HG02885 (cell line): ENCODE measurements around the gene ELFN1.

ENCODE experiments used
- ATAC-seq: cut with Tn5 transposase; IDR thresholded peaks from one replicate; pipeline ENCODE4 v1.9.1; 2021; ENCODE audit warnings: mild to moderate bottlenecking; ENCODE audit not compliant: unreplicated experiment, poor library complexity

The ELFN1 gene

DNA sequence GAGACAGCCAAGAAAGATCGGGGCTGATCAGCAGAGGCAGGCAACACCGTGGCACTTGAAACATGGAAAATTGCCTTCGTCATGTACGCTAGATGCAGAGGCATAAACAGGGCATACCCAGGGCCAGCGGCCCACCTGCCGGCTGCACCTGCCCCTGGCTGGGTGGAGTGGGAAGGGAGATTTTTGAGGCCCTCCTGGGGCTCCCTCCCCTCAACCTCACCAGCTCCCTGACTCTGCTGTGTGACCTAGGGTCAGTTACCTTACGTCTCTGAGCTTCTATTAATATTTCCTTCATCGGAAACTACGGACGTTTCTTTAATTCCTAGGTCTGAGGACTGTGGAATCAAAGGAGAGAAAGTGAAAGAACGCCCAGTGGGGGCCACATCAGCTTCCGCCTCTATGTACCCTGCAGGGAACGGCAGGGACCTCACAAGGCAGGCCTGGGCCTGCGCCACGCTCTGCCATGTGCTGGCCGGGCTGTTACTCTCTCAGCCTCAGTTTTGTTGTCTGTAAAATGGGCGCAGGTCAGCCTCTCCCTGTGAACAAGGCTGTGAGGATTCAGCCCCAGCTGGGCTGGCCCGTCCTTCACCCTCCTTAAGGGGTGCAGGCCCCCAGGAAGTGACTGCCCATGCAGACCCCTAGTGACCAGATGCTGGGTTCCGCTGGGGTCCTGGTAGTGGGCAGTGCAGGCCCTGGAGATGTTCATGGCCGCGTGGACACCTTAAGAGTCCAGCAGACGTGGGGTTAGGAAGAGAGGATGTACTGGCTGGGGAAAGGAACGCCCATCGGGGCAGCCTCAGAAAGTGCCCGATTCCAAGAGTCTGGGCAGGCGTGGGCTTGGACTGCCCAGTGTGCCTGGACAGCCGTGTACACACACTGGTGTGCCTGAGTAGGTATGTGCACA lies 22.7 kb downstream of the ELFN1 start:
- no peak for ATAC-seq

DNA sequence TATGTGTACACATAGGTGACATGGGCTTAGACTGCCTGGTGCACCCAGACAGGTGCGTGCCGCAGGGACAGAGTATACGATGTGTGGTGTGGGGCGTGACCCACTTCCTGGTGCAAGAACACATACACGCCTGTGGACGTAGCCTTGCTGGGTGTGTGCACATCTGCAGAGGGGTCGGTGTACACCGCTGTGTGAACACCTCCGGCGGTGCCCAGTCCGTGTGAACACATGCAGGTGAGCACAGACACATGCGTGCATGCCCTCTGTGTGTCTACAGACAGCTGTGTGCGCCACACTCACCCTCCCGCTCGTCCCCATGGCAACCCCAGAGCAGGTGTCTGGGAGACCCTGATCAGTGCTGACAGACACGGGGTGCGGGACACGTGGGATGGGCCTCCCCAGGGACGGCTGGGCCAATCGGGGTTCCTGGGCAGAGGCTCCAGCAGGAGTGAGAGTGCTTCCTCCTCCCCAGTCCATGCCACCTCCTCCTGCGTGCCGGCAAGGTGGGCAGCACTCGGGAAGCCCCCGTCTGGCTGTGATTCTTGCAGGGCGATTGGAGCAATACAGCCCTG lies 23.4 kb downstream of the ELFN1 start:
- ATAC-seq: no peak

DNA sequence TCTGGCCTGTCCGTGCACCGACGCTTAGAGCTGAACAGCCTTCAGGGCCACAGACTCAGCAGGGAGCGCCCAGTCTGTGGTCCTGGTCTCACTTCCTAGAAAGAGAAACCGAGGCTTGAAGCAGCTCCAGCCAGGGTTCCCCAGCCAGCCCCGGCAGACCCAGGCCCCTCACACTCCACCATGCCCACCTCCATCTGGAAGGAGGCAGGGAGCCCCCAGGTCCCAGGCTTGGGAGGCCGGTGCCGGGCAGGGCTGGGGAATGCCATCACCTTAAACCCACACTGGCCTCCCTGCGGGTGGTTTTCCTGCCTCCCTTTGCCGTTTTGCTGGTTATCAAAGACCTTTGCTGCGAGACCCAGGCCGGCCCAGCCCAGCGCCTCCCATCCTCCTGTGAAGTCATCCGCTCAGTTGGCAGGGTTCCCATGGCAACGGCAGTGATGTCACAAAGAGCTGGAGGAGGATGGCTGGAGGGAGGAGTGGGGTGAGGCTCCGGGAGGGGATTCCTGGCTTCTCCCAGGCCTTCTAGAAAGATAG lies 24.0 kb downstream of the ELFN1 start:
- no peak for ATAC-seq

DNA sequence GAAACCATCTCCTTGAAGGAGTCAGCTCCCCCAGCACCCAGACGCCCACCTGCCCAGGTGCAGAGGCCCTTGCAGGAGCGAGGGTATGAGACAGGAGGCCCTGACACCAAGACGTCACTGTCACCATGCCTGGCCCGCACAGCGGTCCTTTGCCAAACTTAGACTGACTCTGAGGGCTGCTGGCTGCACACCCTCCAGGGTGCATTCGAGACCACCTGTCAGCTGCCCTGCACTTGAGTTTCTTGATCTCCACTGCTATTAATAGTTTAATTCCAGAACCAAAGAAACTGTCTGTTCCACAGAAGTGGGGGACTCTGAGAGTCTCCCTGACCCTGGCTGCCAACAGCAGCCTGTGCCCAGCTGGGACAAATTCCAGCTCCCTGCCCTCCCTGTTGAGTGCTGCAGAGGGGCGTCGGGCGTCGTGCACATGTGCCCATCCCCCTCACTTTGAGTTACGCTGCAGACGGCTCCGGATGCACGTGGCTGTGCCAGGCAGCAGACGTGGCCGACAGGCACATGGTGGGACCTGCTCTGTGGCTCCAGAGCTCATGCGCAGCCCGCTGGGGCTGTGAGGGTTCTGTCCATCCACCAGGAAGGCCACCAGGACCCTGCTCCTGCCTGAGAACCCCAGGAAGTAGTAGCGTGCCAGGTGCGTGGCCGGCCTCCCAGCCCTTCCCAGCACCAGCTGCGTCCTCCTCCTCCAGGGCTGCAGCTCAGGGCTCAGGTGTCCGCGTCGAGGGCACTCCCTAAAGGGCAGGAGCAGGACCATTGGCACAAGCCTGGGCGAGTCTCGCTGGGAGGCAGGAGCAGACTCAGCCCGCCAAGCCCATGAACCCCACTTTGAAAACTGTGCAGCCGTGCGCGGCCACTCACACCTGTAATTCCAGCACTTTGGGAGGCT lies 24.8 kb downstream of the ELFN1 start:
- ATAC-seq: no peak

DNA sequence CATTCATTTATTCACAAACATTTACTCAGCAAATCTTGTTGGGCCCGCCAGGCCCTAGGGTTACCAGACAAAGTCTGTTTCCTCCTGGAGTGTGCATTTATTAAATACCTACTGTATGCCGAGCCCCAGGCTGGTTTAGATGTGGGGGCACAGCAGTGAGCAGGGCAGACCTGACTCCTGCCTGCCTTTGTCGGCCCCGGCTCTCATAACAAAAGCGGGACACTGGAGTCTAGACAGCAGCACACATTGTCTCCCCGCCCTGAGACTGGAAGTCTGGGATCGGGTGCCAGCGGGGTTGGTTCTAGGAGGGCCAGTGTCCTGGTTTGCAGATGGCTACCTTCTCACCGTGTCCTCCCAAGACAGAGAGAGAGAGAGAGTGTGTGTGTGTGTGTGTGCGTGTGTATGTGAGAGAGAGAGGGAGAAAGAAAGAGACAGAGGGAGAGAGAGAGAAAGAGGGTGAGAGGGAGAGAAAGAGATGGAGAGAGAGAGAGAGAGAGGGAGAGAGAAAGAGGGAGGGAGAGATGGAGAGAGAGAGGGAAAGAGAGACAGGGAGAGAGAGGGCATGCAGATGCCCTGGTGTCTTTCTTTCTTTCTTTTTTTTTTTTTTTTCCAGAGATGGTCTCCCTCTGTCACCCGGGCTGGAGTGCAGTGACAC lies 25.9 kb downstream of the ELFN1 start:
- ATAC-seq: no peak

DNA sequence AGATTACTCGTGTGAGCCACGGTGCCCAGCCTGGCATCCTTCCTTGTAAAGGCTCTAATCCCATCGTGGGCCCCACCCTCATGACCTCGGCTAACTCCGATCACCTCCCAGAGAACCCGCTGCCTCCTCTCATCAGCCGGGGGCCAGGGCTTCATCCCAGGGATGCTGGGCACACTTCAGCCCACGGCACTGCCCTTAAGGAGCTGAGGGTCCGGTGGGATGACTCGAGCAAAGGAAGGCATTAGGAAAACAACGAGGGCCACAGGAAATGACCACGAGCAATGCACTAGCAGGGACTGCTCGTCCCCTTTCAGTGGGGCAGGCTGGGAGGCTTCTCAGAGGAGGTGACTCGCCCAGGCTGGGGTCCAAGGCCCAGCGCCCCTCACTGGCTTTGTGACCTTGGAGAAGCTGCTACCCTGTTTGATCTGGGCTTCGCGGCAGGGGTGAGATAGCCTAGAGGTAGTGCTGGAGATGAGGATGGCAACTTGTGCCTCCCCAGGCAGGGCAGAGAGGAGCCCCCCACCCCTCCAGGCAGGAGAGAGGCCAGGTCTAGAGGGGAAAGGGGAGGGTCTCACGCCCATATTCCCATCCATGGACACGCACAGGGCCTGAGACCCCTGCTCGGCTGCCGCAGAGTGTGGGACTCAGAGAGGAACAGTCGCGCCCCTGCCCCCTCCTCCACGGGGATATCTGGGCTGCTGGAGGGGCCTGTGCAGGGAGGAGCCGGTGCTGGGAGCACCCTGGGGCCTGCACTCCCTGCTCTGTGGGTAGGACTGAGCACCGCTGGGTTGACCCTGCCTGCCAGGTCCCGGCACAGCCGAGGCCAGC lies 26.8 kb downstream of the ELFN1 start:
- no peak for ATAC-seq

- ATAC-seq: no peak
Observed at GRCh38 chr7:1697499-1698125, 27.5 kb downstream of the ELFN1 start.

DNA sequence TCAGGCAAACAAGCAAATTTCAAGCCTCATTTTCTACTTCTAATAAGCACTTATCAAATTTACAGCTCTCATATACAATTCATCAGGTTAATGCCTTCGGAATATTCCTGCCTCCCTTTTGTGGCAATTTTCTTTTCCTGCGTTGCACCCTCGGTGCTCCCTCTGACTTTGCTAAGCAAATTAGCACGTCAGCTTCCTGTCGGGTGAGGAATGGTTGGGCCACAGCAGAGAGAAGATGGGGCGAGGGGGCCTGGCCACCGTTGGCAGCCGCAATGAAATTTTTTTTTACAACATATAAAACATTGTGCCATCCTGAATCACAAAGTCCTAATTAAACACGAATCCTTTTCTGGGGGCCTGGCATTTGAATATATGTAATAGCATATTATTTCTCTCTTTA lies 28.1 kb downstream of the ELFN1 start:
- ATAC-seq: no peak

DNA sequence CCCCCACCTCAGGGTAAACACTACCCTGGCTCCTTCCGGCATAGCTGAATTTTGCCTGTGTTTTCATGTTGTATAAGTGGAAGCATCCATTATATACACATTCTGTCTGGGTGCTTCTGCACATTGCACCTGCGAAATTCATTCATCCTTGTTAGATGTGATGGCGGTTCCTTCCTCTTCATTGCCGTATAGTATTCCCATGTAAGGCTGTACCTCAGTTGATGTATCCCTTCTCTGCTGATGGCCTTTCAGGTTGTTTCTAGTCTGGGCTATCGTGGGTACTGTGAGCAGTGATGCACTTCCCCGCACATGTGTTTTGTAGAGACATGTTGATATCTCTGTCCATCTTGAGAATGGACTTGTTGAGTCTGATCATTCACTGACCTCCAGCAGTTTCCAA lies 28.9 kb downstream of the ELFN1 start:
- ATAC-seq: no peak

DNA sequence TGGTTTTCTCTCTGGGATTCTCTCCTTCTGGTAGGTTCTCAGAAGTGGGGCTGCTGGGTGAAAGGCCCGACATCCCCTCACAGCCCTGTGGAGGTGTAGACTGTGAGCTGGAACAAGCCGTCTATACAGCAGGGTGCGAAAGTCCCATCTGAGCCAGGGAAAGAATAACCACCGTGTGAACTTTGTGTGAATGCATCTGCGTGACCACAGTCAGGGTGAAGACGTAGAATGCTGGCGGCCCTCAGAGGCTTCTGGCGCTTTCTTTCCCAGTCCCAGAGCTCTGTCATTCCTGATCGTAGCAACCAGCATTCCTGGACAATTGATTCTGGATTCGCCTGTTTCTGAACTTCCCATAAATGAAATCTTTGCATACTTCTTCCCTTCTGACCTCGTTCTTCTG lies 30.0 kb downstream of the ELFN1 start:
- no peak for ATAC-seq

- ATAC-seq: no peak
Observed at GRCh38 chr7:1700536-1701333, 30.7 kb downstream of the ELFN1 start.

DNA sequence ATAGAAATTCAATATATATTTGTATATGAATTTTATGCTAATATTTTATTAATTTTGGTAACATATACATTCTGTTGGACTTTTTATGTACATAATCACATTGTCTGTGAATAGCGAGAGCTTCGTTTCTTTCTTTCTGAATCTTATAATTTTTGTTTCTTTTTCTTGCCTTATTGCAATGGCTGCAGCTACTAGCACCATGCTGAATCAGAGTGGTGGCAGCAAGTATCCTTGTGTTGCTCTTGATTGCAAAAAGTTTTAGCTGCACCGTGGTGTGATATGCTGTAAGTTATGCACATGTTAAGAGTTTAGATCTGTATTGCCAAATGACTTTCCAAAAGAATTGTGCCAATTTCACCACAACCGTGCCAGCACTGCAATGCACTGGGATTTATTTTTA lies 32.6 kb downstream of the ELFN1 start:
- ATAC-seq: no peak

DNA sequence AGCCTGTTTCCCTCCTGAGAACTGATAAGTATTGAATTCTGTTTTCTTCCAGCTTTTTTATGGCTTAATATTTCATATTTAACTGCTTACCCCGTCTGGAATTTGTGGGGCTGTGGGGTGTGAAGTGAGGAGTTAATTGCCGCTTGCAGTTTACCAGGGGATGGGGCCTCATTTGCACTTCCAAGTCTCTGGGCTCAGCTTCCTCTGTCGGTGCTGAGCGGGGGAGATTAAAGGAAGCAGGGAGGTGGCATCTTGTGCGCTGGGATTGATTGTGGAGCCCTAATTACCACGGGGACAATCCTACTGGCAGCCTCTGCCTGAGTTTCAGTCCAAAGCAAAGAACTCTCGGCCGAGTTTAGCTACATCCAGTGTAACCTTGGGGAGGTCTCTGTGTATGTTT lies 33.4 kb downstream of the ELFN1 start:
- no peak for ATAC-seq

DNA sequence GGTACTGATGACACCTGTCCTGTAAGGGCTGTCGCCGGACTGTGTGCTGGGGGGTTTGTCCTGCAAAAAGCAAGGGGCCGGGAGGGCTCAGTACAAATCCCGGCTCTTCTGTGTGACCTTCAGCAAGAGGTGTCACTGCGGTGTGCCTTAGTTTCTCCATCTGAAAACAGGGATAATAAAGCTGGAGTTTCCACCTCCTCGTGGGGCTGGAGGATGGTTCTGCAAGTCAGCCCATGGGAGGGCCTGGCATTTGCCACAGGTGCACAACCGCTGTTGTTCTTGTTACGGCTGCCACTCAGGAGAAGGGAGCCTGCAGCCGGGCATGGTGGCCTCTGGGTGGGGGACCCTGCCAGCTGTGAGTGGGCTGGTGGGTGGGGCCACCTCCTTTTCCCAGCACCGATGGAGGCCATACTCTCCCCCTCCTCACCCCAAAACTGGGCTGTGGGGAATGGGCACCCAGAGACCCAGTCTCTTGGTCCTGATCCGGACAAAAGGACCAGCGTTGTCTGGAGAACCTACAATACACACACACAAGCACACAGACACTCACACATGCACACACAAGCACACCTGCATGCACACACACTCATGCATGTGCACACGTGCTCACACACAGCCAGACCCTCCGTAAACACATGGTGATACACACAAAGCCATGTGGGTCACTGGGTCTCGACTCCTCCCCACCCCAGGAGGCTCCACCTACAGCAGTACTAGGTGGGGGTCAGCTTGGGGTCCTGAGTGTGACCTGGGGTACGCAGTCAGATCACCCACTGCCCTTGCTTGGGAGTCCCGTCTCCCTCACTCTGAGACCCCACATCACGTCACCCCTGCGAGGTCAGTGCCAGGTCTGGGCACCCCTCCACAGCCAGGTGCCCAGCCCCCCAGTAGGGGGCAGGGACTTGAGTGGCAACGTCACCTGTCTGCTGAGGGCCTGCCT lies 34.1 kb downstream of the ELFN1 start:
- ATAC-seq: no peak

- ATAC-seq: no peak
Observed at GRCh38 chr7:1704811-1705738, 35.0 kb downstream of the ELFN1 start.

- no peak for ATAC-seq
Observed at GRCh38 chr7:1705856-1706255, 35.8 kb downstream of the ELFN1 start.
